GM12801 (cell line): ENCODE data around the gene STK38L.

ENCODE experiments used
- TF ChIP-seq, protein P1 (sequence below): IDR thresholded peaks from one replicate; pipeline ENCODE4 v1.5.1; 2011; ENCODE audit warnings: control low read depth; ENCODE audit not compliant: insufficient read length; ENCODE audit errors: extremely low read depth

STK38L gene

DNA sequence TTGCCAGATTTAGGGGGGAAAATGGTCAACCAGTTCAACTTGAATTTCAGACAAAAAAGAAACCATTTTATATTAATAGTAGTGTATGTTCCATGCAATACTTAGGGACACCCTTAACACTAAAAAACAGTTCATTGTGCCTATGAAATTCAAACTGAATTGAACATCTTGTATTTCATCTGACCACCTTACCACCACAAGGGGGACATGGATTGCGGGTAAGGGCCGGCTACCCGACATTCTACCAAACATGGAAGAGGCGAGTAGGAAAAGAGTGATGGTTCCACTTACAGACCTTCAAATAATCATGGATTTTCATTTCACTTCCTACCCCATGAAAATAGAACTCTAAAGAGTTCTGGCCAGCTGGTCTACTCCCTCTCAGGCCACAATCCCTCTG lies 10.3 kb upstream of the STK38L start:
- TF ChIP-seq, protein P1, sequence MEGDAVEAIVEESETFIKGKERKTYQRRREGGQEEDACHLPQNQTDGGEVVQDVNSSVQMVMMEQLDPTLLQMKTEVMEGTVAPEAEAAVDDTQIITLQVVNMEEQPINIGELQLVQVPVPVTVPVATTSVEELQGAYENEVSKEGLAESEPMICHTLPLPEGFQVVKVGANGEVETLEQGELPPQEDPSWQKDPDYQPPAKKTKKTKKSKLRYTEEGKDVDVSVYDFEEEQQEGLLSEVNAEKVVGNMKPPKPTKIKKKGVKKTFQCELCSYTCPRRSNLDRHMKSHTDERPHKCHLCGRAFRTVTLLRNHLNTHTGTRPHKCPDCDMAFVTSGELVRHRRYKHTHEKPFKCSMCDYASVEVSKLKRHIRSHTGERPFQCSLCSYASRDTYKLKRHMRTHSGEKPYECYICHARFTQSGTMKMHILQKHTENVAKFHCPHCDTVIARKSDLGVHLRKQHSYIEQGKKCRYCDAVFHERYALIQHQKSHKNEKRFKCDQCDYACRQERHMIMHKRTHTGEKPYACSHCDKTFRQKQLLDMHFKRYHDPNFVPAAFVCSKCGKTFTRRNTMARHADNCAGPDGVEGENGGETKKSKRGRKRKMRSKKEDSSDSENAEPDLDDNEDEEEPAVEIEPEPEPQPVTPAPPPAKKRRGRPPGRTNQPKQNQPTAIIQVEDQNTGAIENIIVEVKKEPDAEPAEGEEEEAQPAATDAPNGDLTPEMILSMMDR = no peak

DNA sequence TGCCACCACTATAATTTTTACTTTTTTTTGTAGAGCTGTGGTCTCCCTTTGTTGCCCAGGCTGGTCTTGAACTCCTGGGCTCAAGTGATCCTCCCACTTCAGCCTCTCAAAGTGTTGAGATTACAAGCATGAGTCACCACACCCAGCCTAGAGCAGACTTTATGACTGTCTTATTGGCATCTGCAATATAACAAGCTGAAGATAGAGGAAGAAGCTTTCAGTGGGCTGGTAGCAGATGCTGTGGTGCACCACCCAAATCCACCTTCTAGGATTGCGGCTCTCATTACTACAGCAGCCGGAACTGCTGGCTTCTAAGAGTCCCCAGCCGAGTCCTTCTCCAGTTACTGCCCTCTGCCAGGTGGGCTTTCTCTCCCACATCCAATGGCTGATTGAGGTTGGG lies 7.6 kb upstream of the STK38L start:
- TF ChIP-seq, protein P1 = no peak

DNA sequence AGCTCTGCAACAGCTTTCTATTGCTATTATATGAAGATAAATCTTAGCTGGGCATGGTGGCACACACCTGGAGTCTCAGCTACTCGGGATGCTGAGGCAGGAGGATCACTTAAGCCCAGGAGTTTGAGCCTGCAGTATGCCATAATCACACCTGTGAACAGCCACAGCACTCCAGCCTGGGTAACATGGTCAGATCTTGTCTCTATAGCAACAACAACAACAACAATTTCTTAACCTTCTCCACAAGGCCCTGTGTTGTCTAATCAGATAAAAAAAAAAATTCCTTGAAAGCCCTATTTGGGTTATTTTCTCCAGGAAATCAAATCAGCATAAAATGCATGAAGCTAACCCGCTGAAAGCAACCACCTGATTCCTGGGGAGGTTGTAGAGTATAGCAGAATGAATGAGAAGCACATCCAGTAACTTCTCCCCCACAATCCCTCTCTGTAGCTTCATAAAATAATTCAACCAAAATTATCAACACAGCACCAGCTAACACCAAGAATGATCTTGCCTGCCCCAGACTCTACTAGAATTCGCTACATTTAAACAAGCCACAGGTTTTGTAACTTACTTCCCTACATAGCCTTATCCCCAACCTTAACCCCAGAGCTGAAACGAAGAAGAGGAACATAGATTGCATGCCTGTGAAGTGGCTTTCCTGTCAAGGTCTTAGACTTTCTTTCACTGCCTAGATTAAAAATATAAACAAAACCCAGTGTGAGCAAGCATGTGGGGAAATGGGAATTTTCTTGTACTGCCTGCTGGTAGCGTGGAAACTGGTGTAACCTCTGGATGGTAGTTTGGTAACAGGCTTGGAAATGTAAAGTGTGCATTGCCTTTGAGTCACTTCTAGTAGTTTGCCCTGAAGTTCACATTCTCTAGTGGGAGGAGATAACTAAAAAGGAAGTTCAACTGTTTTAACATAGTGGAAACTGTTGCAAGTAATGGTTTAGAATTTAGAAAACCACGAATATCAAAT lies 6.0 kb upstream of the STK38L start:
- TF ChIP-seq, protein P1 = no peak

DNA sequence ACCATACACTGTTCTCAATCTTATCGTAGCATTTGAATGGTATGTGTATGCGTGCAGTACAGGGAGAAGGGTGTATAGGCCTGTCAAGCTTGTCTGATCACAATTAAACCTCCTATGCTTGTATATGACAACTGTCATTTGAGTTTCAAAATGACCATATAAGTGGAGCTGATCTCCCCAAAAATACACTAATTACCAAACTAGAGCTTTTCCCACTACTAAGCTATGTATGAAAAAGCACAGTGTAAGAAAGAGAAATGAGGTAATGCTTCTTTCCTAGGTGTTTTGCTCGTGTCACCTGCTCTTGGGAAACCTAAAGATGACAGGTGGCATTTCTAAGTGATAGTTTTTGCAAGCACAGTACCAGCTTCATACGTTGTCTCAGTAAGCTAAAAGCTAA lies 1.1 kb upstream of the STK38L start:
- TF ChIP-seq, protein P1 = no peak

DNA sequence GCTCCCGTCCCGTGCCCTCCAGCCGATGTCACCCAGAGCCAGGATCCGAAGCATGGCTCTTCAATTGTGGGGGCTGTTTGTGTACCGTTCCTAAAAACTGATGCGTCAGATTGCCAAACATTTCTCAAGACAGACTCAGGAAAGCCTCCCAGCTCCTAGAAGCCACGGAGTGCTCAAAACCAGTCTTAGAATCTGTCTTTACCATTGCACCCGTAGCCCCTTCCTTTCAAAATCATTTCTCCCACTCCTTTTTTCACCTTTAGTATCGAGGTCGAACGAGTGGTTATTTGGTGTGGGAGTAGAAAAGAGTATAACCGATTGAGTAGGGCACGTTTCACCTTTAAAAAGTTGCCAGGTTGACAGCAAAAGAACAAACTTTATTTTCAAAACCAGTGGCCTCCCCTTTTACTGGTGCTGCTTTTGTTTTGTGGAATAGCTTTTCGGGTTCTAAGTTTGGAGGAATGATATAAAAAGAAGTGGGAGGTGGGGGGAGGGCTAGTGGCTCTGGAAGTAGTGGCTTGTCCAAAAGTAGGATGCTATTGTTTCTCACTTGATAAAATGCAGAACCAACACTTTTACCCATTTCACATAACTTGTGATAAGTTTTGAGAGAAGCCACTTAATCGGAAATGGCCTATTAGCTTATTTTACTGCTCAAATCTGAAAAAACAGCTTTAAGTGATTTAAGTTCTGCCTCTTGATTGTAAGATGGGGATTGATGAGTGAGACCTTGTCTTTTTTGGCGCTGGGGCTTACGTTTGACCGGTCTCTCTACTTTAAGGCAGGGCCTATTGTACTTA lies 803 bp downstream of the STK38L start:
- TF ChIP-seq, protein P1 = no peak

DNA sequence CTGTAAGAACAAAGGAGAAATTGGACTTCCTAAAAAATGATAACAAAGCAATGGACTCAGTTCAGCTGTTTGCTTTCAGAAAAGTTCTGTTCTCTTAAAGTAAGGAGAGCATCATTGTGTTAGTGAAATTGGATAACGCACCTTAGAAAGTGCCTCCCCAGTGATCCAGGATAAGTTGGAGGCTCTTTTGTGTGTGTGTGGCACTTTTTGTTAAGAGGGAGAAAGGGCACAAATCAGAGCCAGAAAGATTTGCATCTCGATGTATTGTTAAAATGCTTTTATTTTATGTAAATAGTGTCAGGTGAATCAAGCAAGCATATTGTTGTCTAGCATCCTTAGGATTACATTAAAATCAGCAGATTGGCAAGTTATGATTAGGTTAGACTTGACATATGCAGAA lies 2.1 kb downstream of the STK38L start:
- TF ChIP-seq, protein P1 = no peak

DNA sequence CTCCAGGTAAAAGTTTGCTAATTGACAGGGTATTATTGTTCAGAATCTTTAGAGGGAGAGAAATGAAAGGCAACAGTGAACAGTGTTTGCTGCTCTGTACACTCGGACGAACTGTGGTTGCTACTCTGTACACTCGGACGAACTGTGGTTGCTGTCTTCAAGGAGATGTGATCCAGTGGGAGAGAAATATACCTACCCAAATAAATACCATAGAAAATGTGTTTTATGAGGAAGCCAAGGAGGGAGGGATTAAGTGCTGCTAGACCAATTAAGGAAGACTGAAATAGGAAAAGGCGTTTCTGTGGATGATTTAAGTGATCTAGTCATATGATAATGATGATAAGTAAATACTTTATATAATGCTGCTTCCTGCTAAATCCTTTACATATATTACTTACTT lies 2.7 kb downstream of the STK38L start:
- TF ChIP-seq, protein P1 = no peak
